Panc1 (cell line): ENCODE measurements around the gene KCNK5.
A peak's percentile ranks its signal among the peaks of the same experiment; 100 is the strongest.

Source experiments
- CTCF ChIP-seq: fragments of 450-650 bp; IDR thresholded peaks from 2 replicates; pipeline ENCODE4 v1.5.1; 2017; ENCODE audit warnings: mild to moderate bottlenecking
- POLR2AphosphoS5 ChIP-seq: IDR thresholded peaks from 2 replicates; pipeline ENCODE4 v1.6.1; 2012; ENCODE audit warnings: mild to moderate bottlenecking, low read depth, low read length, moderate library complexity
- REST ChIP-seq, 2 experiments: IDR thresholded peaks; 2 replicates each; pipeline ENCODE4 v1.6.1; 2011 to 2012; ENCODE audit warnings: low read depth in 2 of 2, control low read depth in 1 of 2, low read length in 1 of 2, mild to moderate bottlenecking in 1 of 2, moderate library complexity in 1 of 2; ENCODE audit not compliant: insufficient read depth in 1 of 2

DNA sequence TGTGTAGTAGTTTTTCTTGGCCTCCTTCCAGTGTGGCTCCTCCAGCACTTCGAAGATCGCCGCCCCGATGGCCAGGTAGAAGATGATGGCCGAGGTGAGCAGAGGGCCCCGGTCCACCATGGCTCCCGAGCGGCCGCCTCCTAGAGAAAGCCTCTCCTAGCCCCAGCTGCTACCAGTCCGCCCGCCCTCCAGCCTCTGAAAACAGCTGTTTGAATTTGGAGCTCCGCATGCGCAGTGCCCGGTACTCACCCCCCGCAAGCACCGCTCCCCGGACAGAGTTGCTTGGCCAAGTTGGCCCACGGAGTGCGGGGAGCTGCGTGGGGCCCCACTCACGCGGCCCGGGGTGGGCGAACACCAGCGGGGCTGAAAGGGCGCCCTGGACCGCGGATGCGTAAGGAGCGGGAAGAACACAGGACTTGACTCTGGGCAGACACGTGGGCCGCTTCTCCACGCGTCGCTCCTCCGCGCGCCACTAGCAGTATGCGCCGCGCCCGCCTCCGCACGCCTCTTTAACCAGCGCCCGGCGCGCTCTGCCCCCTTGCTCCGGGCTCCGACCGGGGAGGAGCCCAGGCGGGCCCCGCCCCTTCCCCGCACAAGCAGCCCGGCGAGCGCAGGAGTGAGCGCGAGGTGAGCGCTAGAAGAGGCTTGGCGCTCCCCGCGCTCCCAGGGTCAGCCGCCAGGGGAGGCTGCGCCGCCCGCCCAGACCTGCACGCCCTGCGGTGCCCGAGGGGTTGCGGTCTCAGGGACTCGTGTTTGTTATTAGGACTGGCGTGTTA lies at the start of gene KCNK5:
- TF ChIP-seq CTCF (peak; percentile 77), REST (IDR thresholded peaks at IDR 0.05; ENCODE audit: insufficient read depth in 1 of 2, low read depth in 2 of 2, low read length in 1 of 2) (no peak), POLR2AphosphoS5 (no peak)
